ENCODE results near the gene FOXK2.
"Not testable (repeated sequence)": the region's sequence is repeated elsewhere in the genome, so short reads cannot be mapped to it uniquely, and the experiment has no call there.

FOXK2 gene

DNA sequence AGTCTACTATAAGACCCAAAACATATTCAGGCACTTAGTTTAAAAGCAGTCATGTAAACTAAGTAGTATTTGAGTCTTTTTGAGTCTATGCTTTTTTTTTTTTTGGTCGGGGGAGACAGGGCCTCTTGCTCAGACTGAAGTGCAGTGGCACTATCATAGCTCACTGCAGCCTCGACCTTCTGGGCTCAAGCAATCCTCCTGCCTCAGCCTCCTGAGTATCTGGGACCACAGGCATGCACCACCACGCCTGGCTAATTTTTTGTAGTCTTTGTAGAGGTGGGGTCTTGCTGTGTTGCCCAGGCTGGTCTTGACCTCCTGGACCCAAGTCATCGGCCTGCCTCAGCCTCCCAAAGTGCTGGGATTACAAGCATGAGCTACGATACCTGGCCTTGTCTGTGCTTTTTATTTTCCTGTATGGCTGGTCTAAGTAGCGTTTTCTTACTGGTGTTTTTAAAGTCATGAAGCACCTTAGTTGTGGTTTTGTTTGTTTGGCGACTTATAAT is 43.2 kb downstream of the FOXK2 start:
- H3K27me3 ChIP-seq (ENCODE audit: control insufficient read depth, insufficient read depth, low read length); H3K4me3 ChIP-seq (ENCODE audit: low read length); H3K9me3 ChIP-seq (ENCODE audit: control insufficient read depth, low read length); H3K9ac ChIP-seq (ENCODE audit: low read length); H3K36me3 ChIP-seq (ENCODE audit: control insufficient read depth, insufficient read depth, low read length): not testable (repeated sequence)
- H3K4me1 ChIP-seq (ENCODE audit: control insufficient read depth, insufficient read depth, low read length), result peaks cover 46% of the 10 kb centered on the region

DNA sequence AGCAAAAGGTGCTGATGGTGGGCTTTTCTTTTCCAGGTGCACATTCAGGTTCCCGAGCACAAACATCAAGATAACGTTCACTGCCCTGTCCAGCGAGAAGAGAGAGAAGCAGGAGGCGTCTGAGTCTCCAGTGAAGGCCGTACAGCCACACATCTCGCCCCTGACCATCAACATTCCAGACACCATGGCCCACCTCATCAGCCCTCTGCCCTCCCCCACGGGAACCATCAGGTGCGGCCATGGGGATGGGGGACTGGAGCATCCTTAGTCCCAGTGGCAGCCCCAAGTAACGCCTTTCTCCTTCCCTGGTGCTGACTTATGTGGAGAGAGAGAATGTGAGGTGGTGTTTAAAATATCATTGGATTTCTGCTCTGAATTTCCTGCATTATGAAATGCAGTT is 43.8 kb downstream of the FOXK2 start:
- H3K4me3 ChIP-seq (ENCODE audit: low read length), result no peak overlapping the region
- H3K36me3 ChIP-seq (ENCODE audit: control insufficient read depth, insufficient read depth, low read length), result no peaks in the 10 kb centered on the region
- no peaks in the 10 kb centered on the region for H3K27me3 ChIP-seq (ENCODE audit: control insufficient read depth, insufficient read depth, low read length)
- no peaks in the 10 kb centered on the region for H3K9me3 ChIP-seq (ENCODE audit: control insufficient read depth, low read length)
- H3K4me1 ChIP-seq (ENCODE audit: control insufficient read depth, insufficient read depth, low read length), result peaks cover 51% of the 10 kb centered on the region
- no peak overlapping the region for H3K9ac ChIP-seq (ENCODE audit: low read length)

- H3K9me3 ChIP-seq (ENCODE audit: control insufficient read depth, low read length); H3K27me3 ChIP-seq (ENCODE audit: control insufficient read depth, insufficient read depth, low read length); H3K4me3 ChIP-seq (ENCODE audit: low read length); H3K9ac ChIP-seq (ENCODE audit: low read length); H3K36me3 ChIP-seq (ENCODE audit: control insufficient read depth, insufficient read depth, low read length): not testable (repeated sequence)
- H3K4me1 ChIP-seq (ENCODE audit: control insufficient read depth, insufficient read depth, low read length), result peaks cover 56% of the 10 kb centered on the region
Observed at GRCh38 chr17:82563745-82564144, 44.2 kb downstream of the FOXK2 start.

- no peaks in the 10 kb centered on the region for H3K36me3 ChIP-seq (ENCODE audit: control insufficient read depth, insufficient read depth, low read length)
Observed at GRCh38 chr17:82564241-82564640, 44.7 kb downstream of the FOXK2 start.

GRCh38 chr17:82565551-82565950 is 46.0 kb downstream of the FOXK2 start:
- Histone ChIP-seq H3K36me3 (ENCODE audit: control insufficient read depth, insufficient read depth, low read length) (no peaks in the 10 kb centered on the region), H3K4me1 (ENCODE audit: control insufficient read depth, insufficient read depth, low read length) (peaks cover 49% of the 10 kb centered on the region), H3K9ac (ENCODE audit: low read length) (no peak overlapping the region), H3K27me3 (ENCODE audit: control insufficient read depth, insufficient read depth, low read length) (no peaks in the 10 kb centered on the region), H3K4me3 (ENCODE audit: low read length) (no peak overlapping the region), H3K9me3 (ENCODE audit: control insufficient read depth, low read length) (no peaks in the 10 kb centered on the region)

More at GRCh38 chr17:82564241-82564640, 44.7 kb downstream of the FOXK2 start:
- H3K9ac ChIP-seq (ENCODE audit: low read length), result no peak overlapping the region
- no peaks in the 10 kb centered on the region for H3K27me3 ChIP-seq (ENCODE audit: control insufficient read depth, insufficient read depth, low read length)
- no peak overlapping the region for H3K4me3 ChIP-seq (ENCODE audit: low read length)
- H3K9me3 ChIP-seq (ENCODE audit: control insufficient read depth, low read length), result no peaks in the 10 kb centered on the region
- peaks cover 57% of the 10 kb centered on the region for H3K4me1 ChIP-seq (ENCODE audit: control insufficient read depth, insufficient read depth, low read length)

DNA sequence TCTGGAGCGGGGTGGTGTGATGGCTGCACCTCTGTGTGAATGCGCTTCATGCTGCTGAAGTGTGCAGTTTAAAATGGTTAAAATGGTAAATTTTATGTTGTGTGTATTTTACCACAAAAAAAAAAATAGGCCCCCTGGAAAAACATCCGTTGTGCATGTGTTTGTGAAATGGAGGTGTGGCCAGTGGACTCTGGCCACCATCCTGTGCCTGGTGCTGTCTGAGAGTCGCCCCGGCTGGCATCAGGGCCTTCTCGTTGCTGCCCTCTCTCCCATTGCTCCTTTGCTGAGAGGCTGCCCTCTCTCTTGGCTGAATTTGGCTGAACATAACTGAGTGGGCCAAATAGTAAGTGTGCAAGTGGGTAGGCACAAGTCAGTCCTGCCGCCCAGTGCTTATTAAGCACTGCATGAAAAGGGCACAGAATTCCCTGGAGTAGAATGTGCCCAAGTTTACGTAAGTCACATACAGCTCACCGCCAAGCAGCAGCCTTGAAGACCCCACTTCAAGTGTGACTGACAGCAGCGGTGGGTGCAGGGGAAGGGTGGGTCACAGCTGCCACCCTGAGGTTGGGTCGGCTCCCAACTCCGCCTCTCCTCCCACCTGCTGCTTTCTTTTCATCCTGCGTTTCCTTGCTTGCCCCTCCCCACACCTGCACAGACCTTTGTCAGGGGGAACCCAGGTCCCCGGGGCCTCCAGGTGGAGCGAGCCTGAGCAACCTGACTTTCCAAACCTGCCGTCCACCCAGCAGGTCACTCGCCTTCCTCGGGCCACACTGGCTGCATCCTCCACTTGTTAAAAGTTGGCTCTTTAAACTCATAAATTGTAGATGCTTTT is 46.8 kb downstream of the FOXK2 start:
- Histone ChIP-seq H3K9me3 (ENCODE audit: control insufficient read depth, low read length) (no peaks in the 10 kb centered on the region), H3K4me3 (ENCODE audit: low read length) (no peak overlapping the region), H3K9ac (ENCODE audit: low read length) (no peak overlapping the region), H3K27me3 (ENCODE audit: control insufficient read depth, insufficient read depth, low read length) (no peaks in the 10 kb centered on the region), H3K4me1 (ENCODE audit: control insufficient read depth, insufficient read depth, low read length) (peaks cover 42% of the 10 kb centered on the region), H3K36me3 (ENCODE audit: control insufficient read depth, insufficient read depth, low read length) (no peaks in the 10 kb centered on the region)

DNA sequence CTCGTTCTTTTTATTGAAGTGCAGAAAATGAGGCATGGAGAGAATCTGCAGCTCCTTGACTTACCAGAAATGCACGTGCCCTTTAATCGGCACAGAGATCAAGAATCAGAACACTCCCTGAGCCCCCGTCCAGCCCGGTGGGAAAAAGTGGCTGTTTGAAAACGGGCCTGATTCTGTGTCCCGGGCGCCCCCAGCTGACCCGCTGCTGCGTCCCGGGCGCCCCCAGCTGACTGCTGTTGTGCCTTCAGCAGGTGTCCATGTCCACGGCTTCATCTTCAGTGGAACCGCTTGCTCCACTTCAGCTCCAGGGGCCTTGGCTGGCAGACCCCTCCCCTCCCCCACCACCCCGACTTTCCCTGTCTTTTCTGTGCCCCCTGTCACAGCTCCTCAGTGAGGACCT is 47.8 kb downstream of the FOXK2 start:
- H3K4me1 ChIP-seq (ENCODE audit: control insufficient read depth, insufficient read depth, low read length), result peaks cover 34% of the 10 kb centered on the region
- no peaks in the 10 kb centered on the region for H3K27me3 ChIP-seq (ENCODE audit: control insufficient read depth, insufficient read depth, low read length)
- H3K9ac ChIP-seq (ENCODE audit: low read length), result no peak overlapping the region
- H3K4me3 ChIP-seq (ENCODE audit: low read length), result no peak overlapping the region
- no peaks in the 10 kb centered on the region for H3K36me3 ChIP-seq (ENCODE audit: control insufficient read depth, insufficient read depth, low read length)
- no peaks in the 10 kb centered on the region for H3K9me3 ChIP-seq (ENCODE audit: control insufficient read depth, low read length)

- peaks cover 34% of the 10 kb centered on the region for H3K4me1 ChIP-seq (ENCODE audit: control insufficient read depth, insufficient read depth, low read length)
- H3K36me3 ChIP-seq (ENCODE audit: control insufficient read depth, insufficient read depth, low read length), result no peaks in the 10 kb centered on the region
- no peaks in the 10 kb centered on the region for H3K27me3 ChIP-seq (ENCODE audit: control insufficient read depth, insufficient read depth, low read length)
- no peak overlapping the region for H3K4me3 ChIP-seq (ENCODE audit: low read length)
- no peak overlapping the region for H3K9ac ChIP-seq (ENCODE audit: low read length)
- no peaks in the 10 kb centered on the region for H3K9me3 ChIP-seq (ENCODE audit: control insufficient read depth, low read length)
Observed at GRCh38 chr17:82568997-82569393, 49.5 kb downstream of the FOXK2 start.

- Histone ChIP-seq H3K4me3 (ENCODE audit: low read length) (no peak overlapping the region), H3K4me1 (ENCODE audit: control insufficient read depth, insufficient read depth, low read length) (peaks cover 34% of the 10 kb centered on the region), H3K9ac (ENCODE audit: low read length) (no peak overlapping the region), H3K27me3 (ENCODE audit: control insufficient read depth, insufficient read depth, low read length) (no peaks in the 10 kb centered on the region), H3K36me3 (ENCODE audit: control insufficient read depth, insufficient read depth, low read length) (peaks cover 2% of the 10 kb centered on the region), H3K9me3 (ENCODE audit: control insufficient read depth, low read length) (no peaks in the 10 kb centered on the region)
Observed at GRCh38 chr17:82569621-82570020, 50.1 kb downstream of the FOXK2 start.

DNA sequence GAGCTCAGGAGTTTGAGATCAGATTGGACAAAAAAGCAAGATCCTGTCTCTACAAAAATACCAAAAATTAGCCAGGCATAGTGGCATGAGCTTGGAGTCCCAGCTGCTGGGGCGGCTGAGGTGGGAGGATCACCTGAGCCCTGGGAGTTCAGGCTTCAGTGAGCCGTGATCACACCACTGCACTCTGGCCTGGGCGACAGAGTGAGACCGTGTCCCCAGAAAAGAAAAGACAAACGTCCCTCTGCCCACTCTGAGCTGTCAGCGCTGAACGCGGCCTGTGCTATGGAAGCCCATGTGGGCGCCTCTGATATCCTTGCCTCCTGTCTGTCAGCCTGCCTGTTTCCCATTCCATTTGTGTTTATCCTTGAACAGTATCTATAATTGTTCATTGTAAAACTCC is 50.7 kb downstream of the FOXK2 start:
- Histone ChIP-seq H3K9ac (ENCODE audit: low read length) (no peak overlapping the region), H3K4me3 (ENCODE audit: low read length) (no peak overlapping the region), H3K4me1 (ENCODE audit: control insufficient read depth, insufficient read depth, low read length) (peaks cover 34% of the 10 kb centered on the region), H3K9me3 (ENCODE audit: control insufficient read depth, low read length) (no peaks in the 10 kb centered on the region), H3K36me3 (ENCODE audit: control insufficient read depth, insufficient read depth, low read length) (peaks cover 6% of the 10 kb centered on the region), H3K27me3 (ENCODE audit: control insufficient read depth, insufficient read depth, low read length) (no peaks in the 10 kb centered on the region)

- Histone ChIP-seq H3K36me3 (ENCODE audit: control insufficient read depth, insufficient read depth, low read length) (peaks cover 6% of the 10 kb centered on the region), H3K4me1 (ENCODE audit: control insufficient read depth, insufficient read depth, low read length) (peaks cover 24% of the 10 kb centered on the region), H3K9ac (ENCODE audit: low read length) (no peak overlapping the region), H3K27me3 (ENCODE audit: control insufficient read depth, insufficient read depth, low read length) (no peaks in the 10 kb centered on the region), H3K9me3 (ENCODE audit: control insufficient read depth, low read length) (no peaks in the 10 kb centered on the region), H3K4me3 (ENCODE audit: low read length) (no peak overlapping the region)
Observed at GRCh38 chr17:82571855-82572254, 52.3 kb downstream of the FOXK2 start.

DNA sequence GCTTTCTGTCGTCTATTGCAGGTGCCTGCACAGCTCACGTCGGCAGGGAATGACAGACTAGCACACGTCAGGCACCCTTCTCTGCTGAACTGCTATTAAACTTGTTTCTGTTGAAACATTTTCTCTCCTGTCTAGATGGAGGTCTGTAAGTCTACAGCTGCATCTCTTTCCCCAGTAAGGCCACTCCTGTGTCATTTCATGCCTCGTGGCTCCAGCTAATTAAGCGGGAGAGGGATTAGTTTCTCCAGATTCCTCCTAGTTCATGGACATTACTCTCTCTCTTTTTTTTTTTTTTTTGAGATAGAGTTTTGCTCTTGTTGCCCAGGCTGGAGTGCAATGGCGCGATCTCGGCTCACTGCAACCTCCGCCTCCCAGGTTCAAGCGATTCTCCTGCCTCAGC is 54.5 kb downstream of the FOXK2 start:
- Histone ChIP-seq H3K9me3 (ENCODE audit: control insufficient read depth, low read length) (no peaks in the 10 kb centered on the region), H3K4me3 (ENCODE audit: low read length) (no peak overlapping the region), H3K36me3 (ENCODE audit: control insufficient read depth, insufficient read depth, low read length) (peaks cover 6% of the 10 kb centered on the region), H3K4me1 (ENCODE audit: control insufficient read depth, insufficient read depth, low read length) (peaks cover 4% of the 10 kb centered on the region), H3K9ac (ENCODE audit: low read length) (no peak overlapping the region), H3K27me3 (ENCODE audit: control insufficient read depth, insufficient read depth, low read length) (no peaks in the 10 kb centered on the region)

Data from mucosa of stomach (tissue), 1 donor.